ENCODE results near the gene SPSB1. TPM values are rescaled to one million over a fixed set of nuclear protein-coding genes. Genes with fewer than 3 reads are reported as not detected.

The SPSB1 gene
- total and polyA plus RNA-seq, 2 experiments from 2014 or later = 2.4 to 6.8 TPM

DNA sequence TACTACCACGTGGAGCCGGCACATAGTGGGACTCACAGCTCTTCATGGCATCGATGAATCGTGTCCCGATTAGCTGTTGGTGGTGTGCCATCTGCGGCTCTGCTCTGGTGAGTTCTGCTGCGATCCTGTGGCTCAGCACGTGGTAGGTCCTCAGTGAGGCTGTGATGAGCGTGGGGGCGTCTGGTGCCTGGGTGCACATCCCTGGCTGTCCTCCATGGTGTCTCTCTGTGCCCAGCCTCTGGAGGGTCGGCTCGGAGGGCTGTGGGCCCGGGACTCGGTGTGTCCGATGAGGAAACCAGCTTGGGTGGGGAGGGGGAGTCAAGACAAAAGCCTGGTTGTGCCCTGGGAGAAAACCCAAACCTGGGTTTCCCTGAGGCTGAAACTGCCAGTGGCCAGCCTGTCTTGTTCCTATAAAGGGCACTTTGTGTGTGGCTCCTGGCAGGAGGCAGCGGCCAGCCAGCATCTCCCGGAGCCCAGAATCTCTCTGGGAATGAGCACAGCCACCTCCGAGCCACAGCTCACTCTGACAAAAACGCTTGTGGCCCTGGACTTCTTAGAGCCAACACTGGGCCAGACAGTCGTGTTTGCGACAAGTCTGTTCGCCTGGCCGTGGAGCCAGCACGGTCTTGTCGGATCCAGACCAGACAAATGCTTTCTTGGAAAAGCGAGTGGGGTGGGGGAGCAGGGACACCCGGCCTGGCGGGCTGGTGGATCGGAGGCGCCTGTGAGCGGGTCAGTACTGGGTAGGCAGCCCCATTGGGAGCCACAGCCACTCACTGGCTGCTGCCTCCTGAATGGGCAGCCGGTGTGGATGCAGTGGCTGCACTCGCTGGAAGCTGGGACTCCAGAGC, 31.8 kb downstream of the SPSB1 start:
- ATAC-seq = no peak
- Mint-ChIP-seq H3K36me3 (ENCODE audit: low read depth) (no peaks in the 10 kb centered on the region), H3K4me1 (peaks cover 29% of the 10 kb centered on the region)

More for the DNA sequence above, 31.8 kb downstream of the SPSB1 start:
- Histone ChIP-seq H3K36me3 (ENCODE audit: insufficient read depth) (no peaks in the 10 kb centered on the region), H3K79me2 (replicated peaks; ENCODE audit: insufficient read depth) (no peaks in the 10 kb centered on the region), H3F3A (replicated peaks; ENCODE audit: low read depth) (0 out of 2 replicates have a peak, but pooled peaks cover 2% of the 10 kb centered on the region), H3K27me3 (ENCODE audit: insufficient read depth) (no peaks in the 10 kb centered on the region), H3K4me3 (no peak overlapping the region), H3K27ac (ENCODE audit: low read depth) (no peak overlapping the region), H3K9me2 (ENCODE audit: insufficient read depth) (no peaks in the 10 kb centered on the region), H2AFZ (no peak overlapping the region), H4K20me1 (replicated peaks; ENCODE audit: insufficient read depth) (no peaks in the 10 kb centered on the region), H3K4me2 (no peak overlapping the region), H3K4me1 (ENCODE audit: insufficient read depth) (peaks cover 22% of the 10 kb centered on the region)
- H3K27ac Mint-ChIP-seq = no peak overlapping the region
- no peaks in the 10 kb centered on the region for H3K9me3 Mint-ChIP-seq
- TF ChIP-seq, protein P1, sequence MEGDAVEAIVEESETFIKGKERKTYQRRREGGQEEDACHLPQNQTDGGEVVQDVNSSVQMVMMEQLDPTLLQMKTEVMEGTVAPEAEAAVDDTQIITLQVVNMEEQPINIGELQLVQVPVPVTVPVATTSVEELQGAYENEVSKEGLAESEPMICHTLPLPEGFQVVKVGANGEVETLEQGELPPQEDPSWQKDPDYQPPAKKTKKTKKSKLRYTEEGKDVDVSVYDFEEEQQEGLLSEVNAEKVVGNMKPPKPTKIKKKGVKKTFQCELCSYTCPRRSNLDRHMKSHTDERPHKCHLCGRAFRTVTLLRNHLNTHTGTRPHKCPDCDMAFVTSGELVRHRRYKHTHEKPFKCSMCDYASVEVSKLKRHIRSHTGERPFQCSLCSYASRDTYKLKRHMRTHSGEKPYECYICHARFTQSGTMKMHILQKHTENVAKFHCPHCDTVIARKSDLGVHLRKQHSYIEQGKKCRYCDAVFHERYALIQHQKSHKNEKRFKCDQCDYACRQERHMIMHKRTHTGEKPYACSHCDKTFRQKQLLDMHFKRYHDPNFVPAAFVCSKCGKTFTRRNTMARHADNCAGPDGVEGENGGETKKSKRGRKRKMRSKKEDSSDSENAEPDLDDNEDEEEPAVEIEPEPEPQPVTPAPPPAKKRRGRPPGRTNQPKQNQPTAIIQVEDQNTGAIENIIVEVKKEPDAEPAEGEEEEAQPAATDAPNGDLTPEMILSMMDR (conservative IDR thresholded peaks at IDR 0.05; ENCODE audit: low read depth in 2 of 2) = no peak
- TF ChIP-seq CREB1 (CRISPR knock-in tag; IDR thresholded peaks at IDR 0.05; ENCODE audit: low read depth) (no peak), ETS1 (IDR thresholded peaks at IDR 0.05) (no peak), JUNB (IDR thresholded peaks at IDR 0.05; ENCODE audit: unreplicated experiment) (no peak), EZH2phosphoT487 (IDR thresholded peaks at IDR 0.05; ENCODE audit: unreplicated experiment) (no peak), POLR2AphosphoS5 (IDR thresholded peaks at IDR 0.05; ENCODE audit: low read depth) (no peak), EZH2 (IDR thresholded peaks at IDR 0.05; ENCODE audit: low read depth, unreplicated experiment) (no peak), ZNF331 (CRISPR knock-in tag; IDR thresholded peaks at IDR 0.05; ENCODE audit: low read depth) (no peak), ZNF114 (CRISPR knock-in tag; IDR thresholded peaks at IDR 0.05) (no peak)
- TF ChIP-seq, protein P2, sequence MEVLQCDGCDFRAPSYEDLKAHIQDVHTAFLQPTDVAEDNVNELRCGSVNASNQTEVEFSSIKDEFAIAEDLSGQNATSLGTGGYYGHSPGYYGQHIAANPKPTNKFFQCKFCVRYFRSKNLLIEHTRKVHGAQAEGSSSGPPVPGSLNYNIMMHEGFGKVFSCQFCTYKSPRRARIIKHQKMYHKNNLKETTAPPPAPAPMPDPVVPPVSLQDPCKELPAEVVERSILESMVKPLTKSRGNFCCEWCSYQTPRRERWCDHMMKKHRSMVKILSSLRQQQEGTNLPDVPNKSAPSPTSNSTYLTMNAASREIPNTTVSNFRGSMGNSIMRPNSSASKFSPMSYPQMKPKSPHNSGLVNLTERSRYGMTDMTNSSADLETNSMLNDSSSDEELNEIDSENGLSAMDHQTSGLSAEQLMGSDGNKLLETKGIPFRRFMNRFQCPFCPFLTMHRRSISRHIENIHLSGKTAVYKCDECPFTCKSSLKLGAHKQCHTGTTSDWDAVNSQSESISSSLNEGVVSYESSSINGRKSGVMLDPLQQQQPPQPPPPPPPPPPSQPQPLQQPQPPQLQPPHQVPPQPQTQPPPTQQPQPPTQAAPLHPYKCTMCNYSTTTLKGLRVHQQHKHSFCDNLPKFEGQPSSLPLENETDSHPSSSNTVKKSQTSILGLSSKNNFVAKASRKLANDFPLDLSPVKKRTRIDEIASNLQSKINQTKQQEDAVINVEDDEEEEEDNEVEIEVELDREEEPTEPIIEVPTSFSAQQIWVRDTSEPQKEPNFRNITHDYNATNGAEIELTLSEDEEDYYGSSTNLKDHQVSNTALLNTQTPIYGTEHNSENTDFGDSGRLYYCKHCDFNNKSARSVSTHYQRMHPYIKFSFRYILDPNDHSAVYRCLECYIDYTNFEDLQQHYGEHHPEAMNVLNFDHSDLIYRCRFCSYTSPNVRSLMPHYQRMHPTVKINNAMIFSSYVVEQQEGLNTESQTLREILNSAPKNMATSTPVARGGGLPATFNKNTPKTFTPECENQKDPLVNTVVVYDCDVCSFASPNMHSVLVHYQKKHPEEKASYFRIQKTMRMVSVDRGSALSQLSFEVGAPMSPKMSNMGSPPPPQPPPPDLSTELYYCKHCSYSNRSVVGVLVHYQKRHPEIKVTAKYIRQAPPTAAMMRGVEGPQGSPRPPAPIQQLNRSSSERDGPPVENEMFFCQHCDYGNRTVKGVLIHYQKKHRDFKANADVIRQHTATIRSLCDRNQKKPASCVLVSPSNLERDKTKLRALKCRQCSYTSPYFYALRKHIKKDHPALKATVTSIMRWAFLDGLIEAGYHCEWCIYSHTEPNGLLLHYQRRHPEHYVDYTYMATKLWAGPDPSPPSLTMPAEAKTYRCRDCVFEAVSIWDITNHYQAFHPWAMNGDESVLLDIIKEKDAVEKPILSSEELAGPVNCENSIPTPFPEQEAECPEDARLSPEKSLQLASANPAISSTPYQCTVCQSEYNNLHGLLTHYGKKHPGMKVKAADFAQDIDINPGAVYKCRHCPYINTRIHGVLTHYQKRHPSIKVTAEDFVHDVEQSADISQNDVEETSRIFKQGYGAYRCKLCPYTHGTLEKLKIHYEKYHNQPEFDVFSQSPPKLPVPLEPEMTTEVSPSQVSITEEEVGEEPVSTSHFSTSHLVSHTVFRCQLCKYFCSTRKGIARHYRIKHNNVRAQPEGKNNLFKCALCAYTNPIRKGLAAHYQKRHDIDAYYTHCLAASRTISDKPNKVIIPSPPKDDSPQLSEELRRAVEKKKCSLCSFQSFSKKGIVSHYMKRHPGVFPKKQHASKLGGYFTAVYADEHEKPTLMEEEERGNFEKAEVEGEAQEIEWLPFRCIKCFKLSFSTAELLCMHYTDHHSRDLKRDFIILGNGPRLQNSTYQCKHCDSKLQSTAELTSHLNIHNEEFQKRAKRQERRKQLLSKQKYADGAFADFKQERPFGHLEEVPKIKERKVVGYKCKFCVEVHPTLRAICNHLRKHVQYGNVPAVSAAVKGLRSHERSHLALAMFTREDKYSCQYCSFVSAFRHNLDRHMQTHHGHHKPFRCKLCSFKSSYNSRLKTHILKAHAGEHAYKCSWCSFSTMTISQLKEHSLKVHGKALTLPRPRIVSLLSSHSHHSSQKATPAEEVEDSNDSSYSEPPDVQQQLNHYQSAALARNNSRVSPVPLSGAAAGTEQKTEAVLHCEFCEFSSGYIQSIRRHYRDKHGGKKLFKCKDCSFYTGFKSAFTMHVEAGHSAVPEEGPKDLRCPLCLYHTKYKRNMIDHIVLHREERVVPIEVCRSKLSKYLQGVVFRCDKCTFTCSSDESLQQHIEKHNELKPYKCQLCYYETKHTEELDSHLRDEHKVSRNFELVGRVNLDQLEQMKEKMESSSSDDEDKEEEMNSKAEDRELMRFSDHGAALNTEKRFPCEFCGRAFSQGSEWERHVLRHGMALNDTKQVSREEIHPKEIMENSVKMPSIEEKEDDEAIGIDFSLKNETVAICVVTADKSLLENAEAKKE (CRISPR knock-in tag; IDR thresholded peaks at IDR 0.05) = no peak
- DNase-seq (ENCODE audit: low spot score) = no peak
- H3K27me3 Mint-ChIP-seq (ENCODE audit: insufficient read depth, low read depth, poor library complexity) = peaks cover 19% of the 10 kb centered on the region
- no peak overlapping the region for H3K4me3 Mint-ChIP-seq

Measured in GM23338 (cell line).